ENCODE measurements around the gene KCTD8. TPM values are rescaled to one million over a fixed set of nuclear protein-coding genes. Genes with fewer than 3 reads are reported as not detected.
"Not testable (repeated sequence)": the region's sequence is repeated elsewhere in the genome, so short reads cannot be mapped to it uniquely, and the experiment has no call there.

KCTD8 gene
- total RNA-seq, 2 experiments from 2014 or later = not detected

GRCh38 chr4:44257461-44257860, 191.1 kb downstream of the KCTD8 start:
- Mint-ChIP-seq H3K9me3 (no peaks in the 10 kb centered on the region), H3K27ac (no peak overlapping the region), H3K36me3 (no peaks in the 10 kb centered on the region), H3K27me3 (no peaks in the 10 kb centered on the region), H3K4me1 (no peaks in the 10 kb centered on the region), H3K4me3 (no peak overlapping the region)
- POLR2A ChIA-PET = no interaction called here
- ATAC-seq (ENCODE audit: low read depth) (no peak), DNase-seq (no peak)

GRCh38 chr4:44256414-44256813, 192.2 kb downstream of the KCTD8 start:
- H3K27me3 Mint-ChIP-seq = no peaks in the 10 kb centered on the region
- H3K4me1 Mint-ChIP-seq = no peaks in the 10 kb centered on the region
- no peaks in the 10 kb centered on the region for H3K36me3 Mint-ChIP-seq
- H3K4me3 Mint-ChIP-seq = no peak overlapping the region
- H3K27ac Mint-ChIP-seq = no peak overlapping the region
- no peak for DNase-seq
- no peaks in the 10 kb centered on the region for H3K9me3 Mint-ChIP-seq
- ATAC-seq (ENCODE audit: low read depth) = no peak
- POLR2A ChIA-PET = no interaction called here

GRCh38 chr4:44237643-44238042, 211.0 kb downstream of the KCTD8 start:
- H3K27me3 Mint-ChIP-seq = no peaks in the 10 kb centered on the region
- peaks cover 1% of the 10 kb centered on the region for H3K9me3 Mint-ChIP-seq
- ATAC-seq (ENCODE audit: low read depth) (no peak), DNase-seq (no peak)
- H3K4me1 Mint-ChIP-seq = no peaks in the 10 kb centered on the region
- no peak overlapping the region for H3K27ac Mint-ChIP-seq
- POLR2A ChIA-PET = no interaction called here
- H3K4me3 Mint-ChIP-seq = no peak overlapping the region
- no peaks in the 10 kb centered on the region for H3K36me3 Mint-ChIP-seq

DNA sequence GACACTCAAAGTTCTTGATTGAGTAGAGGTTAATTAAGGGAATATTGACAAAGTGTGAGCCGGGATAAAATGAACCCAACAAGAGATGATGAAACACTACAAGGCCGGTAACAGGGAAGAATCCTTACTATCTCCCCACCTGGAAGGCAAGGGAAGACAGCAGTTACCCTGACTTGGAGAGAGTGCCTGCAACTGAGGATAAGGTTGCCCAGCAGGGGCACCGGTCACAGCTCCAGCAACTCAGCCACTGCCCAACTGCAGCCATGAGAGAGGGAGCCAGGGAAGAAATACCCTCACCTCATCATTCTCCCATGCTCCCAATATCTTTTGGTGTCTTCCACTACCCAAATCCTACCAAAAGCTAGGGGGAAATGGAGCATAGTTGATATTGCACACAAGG, 212.7 kb downstream of the KCTD8 start:
- Mint-ChIP-seq H3K4me3 (no peak overlapping the region), H3K4me1 (no peaks in the 10 kb centered on the region), H3K27ac (no peak overlapping the region), H3K27me3 (no peaks in the 10 kb centered on the region), H3K36me3 (no peaks in the 10 kb centered on the region), H3K9me3 (peaks cover 1% of the 10 kb centered on the region)
- no peak for DNase-seq
- ATAC-seq (ENCODE audit: low read depth) = no peak
- POLR2A ChIA-PET = no interaction called here

GRCh38 chr4:44232262-44232661, 216.3 kb downstream of the KCTD8 start:
- Mint-ChIP-seq H3K27ac (no peak overlapping the region), H3K4me1 (no peaks in the 10 kb centered on the region), H3K9me3 (peaks cover 1% of the 10 kb centered on the region), H3K4me3 (no peak overlapping the region), H3K36me3 (no peaks in the 10 kb centered on the region), H3K27me3 (no peaks in the 10 kb centered on the region)
- DNase-seq (no peak), ATAC-seq (ENCODE audit: low read depth) (no peak)
- POLR2A ChIA-PET = no interaction called here

- ATAC-seq (ENCODE audit: low read depth) (no peak), DNase-seq (no peak)
- POLR2A ChIA-PET = no interaction called here
- Mint-ChIP-seq H3K4me3 (no peak overlapping the region), H3K9me3 (peaks cover 1% of the 10 kb centered on the region), H3K27me3 (no peaks in the 10 kb centered on the region), H3K27ac (no peak overlapping the region), H3K36me3 (no peaks in the 10 kb centered on the region), H3K4me1 (no peaks in the 10 kb centered on the region)
Observed at GRCh38 chr4:44231006-44231405, 217.6 kb downstream of the KCTD8 start.

DNA sequence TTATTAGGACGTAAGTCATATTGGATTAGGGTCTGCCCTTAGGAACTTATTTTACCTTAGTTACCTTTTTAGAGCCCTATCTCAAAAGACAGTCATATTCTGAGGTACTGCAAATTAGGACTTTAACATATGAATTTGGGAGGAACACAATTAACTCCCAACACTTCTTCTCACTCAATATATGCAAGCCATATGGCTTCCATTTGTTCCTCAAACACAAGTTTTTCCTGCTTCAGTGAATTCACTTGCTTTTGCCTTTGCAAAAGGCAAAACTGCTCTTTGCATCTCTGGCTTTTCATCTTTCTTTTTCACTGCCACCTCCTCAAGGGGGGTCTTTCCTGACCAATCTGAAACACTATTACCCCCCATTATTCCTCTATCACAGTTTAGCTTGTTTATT, 220.3 kb downstream of the KCTD8 start:
- no peak for DNase-seq
- peaks cover 2% of the 10 kb centered on the region for H3K9me3 Mint-ChIP-seq
- POLR2A ChIA-PET = no interaction called here
- no peaks in the 10 kb centered on the region for H3K36me3 Mint-ChIP-seq
- H3K4me1 Mint-ChIP-seq = no peaks in the 10 kb centered on the region
- ATAC-seq (ENCODE audit: low read depth) = no peak
- no peaks in the 10 kb centered on the region for H3K27me3 Mint-ChIP-seq
- no peak overlapping the region for H3K27ac Mint-ChIP-seq
- no peak overlapping the region for H3K4me3 Mint-ChIP-seq

DNA sequence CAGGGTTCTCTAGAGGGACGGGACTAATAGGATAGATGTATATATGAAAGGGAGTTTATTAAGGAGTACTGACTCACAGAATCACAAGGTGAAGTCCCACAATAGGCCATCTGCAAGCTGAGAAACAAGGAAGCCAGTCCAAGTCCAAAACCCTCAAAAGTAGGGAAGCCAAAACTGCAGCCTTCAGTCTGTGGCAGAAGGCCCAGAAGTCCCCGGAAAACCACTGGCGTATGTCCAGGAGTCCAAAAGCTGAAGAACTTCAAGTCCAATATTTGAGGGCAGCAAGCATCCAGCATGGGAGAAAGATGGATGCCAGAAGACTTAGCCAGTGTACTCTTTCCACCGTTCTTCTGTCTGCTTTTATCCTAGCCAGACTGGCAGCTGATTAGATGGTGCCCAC, 227.2 kb downstream of the KCTD8 start:
- Mint-ChIP-seq H3K36me3 (no peaks in the 10 kb centered on the region), H3K27ac (no peak overlapping the region), H3K4me3 (no peak overlapping the region), H3K9me3 (peaks cover 3% of the 10 kb centered on the region), H3K27me3 (no peaks in the 10 kb centered on the region), H3K4me1 (no peaks in the 10 kb centered on the region)
- ATAC-seq (ENCODE audit: low read depth) (no peak), DNase-seq (no peak)
- POLR2A ChIA-PET = no interaction called here

- Mint-ChIP-seq H3K36me3 (no peaks in the 10 kb centered on the region), H3K4me1 (no peaks in the 10 kb centered on the region), H3K9me3 (no peaks in the 10 kb centered on the region), H3K27me3 (no peaks in the 10 kb centered on the region), H3K4me3 (no peak overlapping the region), H3K27ac (no peak overlapping the region)
- POLR2A ChIA-PET = no interaction called here
- no peak for ATAC-seq (ENCODE audit: low read depth)
- DNase-seq = no peak
Observed at GRCh38 chr4:44210750-44211149, 237.9 kb downstream of the KCTD8 start.

GRCh38 chr4:44196796-44197195, 251.8 kb downstream of the KCTD8 start:
- ATAC-seq (ENCODE audit: low read depth) = no peak
- peaks cover 4% of the 10 kb centered on the region for H3K9me3 Mint-ChIP-seq
- no peaks in the 10 kb centered on the region for H3K4me1 Mint-ChIP-seq
- no peaks in the 10 kb centered on the region for H3K27me3 Mint-ChIP-seq
- no peak for DNase-seq
- no peak overlapping the region for H3K27ac Mint-ChIP-seq
- no peaks in the 10 kb centered on the region for H3K36me3 Mint-ChIP-seq
- POLR2A ChIA-PET = no interaction called here
- H3K4me3 Mint-ChIP-seq = no peak overlapping the region

GRCh38 chr4:44194365-44194764, 254.2 kb downstream of the KCTD8 start:
- H3K4me3 Mint-ChIP-seq = no peak overlapping the region
- no peaks in the 10 kb centered on the region for H3K27me3 Mint-ChIP-seq
- H3K4me1 Mint-ChIP-seq = no peaks in the 10 kb centered on the region
- no peak for DNase-seq
- H3K36me3 Mint-ChIP-seq = no peaks in the 10 kb centered on the region
- POLR2A ChIA-PET = no interaction called here
- no peak overlapping the region for H3K27ac Mint-ChIP-seq
- ATAC-seq (ENCODE audit: low read depth) = no peak
- peaks cover 2% of the 10 kb centered on the region for H3K9me3 Mint-ChIP-seq

GRCh38 chr4:44186850-44187246, 261.8 kb downstream of the KCTD8 start:
- Mint-ChIP-seq H3K9me3 (peaks cover 2% of the 10 kb centered on the region), H3K27me3 (no peaks in the 10 kb centered on the region), H3K4me3 (no peak overlapping the region), H3K4me1 (no peaks in the 10 kb centered on the region), H3K27ac (no peak overlapping the region), H3K36me3 (no peaks in the 10 kb centered on the region)
- ATAC-seq (ENCODE audit: low read depth) = no peak
- POLR2A ChIA-PET = no interaction called here
- DNase-seq = no peak

DNA sequence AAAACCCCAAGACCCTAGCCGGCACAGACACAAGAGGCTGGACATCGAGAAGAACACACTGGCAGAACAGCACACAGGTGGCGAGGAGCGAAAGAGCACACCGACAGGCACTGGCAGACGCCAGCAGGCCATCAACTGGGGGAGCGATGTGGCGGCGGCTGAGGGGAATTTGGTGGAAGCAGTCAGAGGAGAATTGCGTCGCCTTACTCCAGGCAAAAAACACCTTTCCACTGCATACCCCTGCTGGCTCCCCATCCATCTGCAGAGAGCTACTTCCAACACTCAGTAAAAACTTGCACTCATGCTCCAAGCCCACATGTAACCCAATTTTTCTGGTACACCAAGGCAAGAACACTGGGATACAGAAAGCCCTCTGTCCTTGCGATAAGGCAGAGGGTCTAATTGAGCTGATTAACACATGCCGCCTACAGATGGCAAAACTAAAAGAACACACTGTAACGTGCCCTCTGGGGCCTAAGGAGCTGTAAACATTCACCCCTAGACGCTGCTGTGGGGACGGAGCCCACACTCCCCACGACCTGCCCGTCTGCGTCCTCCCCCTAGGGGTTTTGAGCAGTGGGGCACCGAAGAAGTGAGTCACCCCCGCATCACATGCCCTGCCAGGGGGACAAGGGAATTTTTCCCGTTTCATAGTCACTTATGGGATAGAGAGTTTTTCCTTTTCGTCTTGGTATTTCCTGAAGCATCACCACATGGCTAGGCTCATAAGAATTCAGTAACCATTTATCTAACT, 262.3 kb downstream of the KCTD8 start:
- no peak for ATAC-seq (ENCODE audit: low read depth)
- Mint-ChIP-seq H3K27me3 (no peaks in the 10 kb centered on the region), H3K4me1 (no peaks in the 10 kb centered on the region), H3K27ac (no peak overlapping the region), H3K4me3 (no peak overlapping the region), H3K9me3 (peaks cover 2% of the 10 kb centered on the region), H3K36me3 (no peaks in the 10 kb centered on the region)
- POLR2A ChIA-PET = no interaction called here
- no peak for DNase-seq

GRCh38 chr4:44181491-44182349, 266.9 kb downstream of the KCTD8 start:
- H3K27ac Mint-ChIP-seq; H3K4me1 Mint-ChIP-seq; H3K4me3 Mint-ChIP-seq; ATAC-seq (ENCODE audit: low read depth); POLR2A ChIA-PET; H3K9me3 Mint-ChIP-seq; H3K36me3 Mint-ChIP-seq; DNase-seq; H3K27me3 Mint-ChIP-seq: not testable (repeated sequence)
